ENCODE measurements around the gene ARHGAP24.

ARHGAP24 gene

DNA sequence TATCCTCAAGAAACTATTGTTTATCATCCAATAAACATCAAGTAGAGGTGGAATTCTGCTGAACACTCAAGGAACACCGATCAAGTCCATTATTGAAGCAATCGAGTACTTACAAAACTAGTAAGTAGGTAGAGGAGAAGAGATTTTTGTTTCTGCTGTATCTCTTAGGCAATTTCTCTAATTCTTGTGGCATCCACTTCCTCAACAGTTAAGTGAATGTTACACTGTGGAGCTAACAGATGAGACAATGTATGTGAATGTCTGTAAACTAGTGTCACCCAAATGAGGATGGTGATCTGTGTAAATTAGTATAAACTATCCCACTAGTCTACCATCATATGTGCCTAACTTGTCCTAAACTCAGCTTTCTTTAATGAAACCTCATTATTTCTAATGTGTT is 261.6 kb downstream of the ARHGAP24 start:
- H3K36me3 ChIP-seq (ENCODE audit: control insufficient read depth, insufficient read depth, low read length) = no peaks in the 10 kb centered on the region
- no peak overlapping the region for H3K9ac ChIP-seq (ENCODE audit: low read length)
- H3K4me1 ChIP-seq (ENCODE audit: control insufficient read depth, insufficient read depth, low read length) = no peaks in the 10 kb centered on the region
- H3K27me3 ChIP-seq (ENCODE audit: control insufficient read depth, insufficient read depth, low read length) = no peaks in the 10 kb centered on the region
- no peak overlapping the region for H3K27ac ChIP-seq (ENCODE audit: low read depth, low read length)
- no peak overlapping the region for H3K4me3 ChIP-seq (ENCODE audit: low read length)

- Histone ChIP-seq H3K27ac (ENCODE audit: low read depth, low read length) (no peak overlapping the region), H3K36me3 (ENCODE audit: control insufficient read depth, insufficient read depth, low read length) (no peaks in the 10 kb centered on the region), H3K4me1 (ENCODE audit: control insufficient read depth, insufficient read depth, low read length) (no peaks in the 10 kb centered on the region), H3K9ac (ENCODE audit: low read length) (no peak overlapping the region), H3K4me3 (ENCODE audit: low read length) (no peak overlapping the region), H3K27me3 (ENCODE audit: control insufficient read depth, insufficient read depth, low read length) (no peaks in the 10 kb centered on the region)
Measured at GRCh38 chr4:85737254-85737653, 262.3 kb downstream of the ARHGAP24 start.

GRCh38 chr4:85738721-85739120 is 263.8 kb downstream of the ARHGAP24 start:
- Histone ChIP-seq H3K9ac (ENCODE audit: low read length) (no peak overlapping the region), H3K4me3 (ENCODE audit: low read length) (no peak overlapping the region), H3K4me1 (ENCODE audit: control insufficient read depth, insufficient read depth, low read length) (no peaks in the 10 kb centered on the region), H3K27ac (ENCODE audit: low read depth, low read length) (no peak overlapping the region), H3K36me3 (ENCODE audit: control insufficient read depth, insufficient read depth, low read length) (no peaks in the 10 kb centered on the region), H3K27me3 (ENCODE audit: control insufficient read depth, insufficient read depth, low read length) (no peaks in the 10 kb centered on the region)

DNA sequence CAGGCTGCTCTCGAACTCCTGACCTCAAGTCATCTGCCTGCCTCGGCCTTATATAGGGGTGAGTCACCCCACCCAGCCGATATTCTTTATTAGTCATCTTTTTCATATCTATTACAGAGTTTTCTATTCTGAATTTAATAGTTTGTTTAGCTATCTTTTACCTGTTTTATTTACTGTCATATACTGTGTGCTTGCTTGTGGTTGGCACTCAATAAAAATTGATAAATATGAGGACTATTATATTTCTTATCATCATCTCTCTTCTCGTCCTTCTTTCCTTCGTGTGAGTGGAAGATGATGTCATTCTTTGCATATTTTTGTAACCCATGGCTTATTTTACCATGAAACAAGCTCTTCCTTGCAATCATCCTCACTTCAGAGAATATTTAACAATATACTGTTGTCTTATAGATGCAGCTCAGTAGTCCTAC is 265.5 kb downstream of the ARHGAP24 start:
- Histone ChIP-seq H3K4me3 (ENCODE audit: low read length) (no peak overlapping the region), H3K9ac (ENCODE audit: low read length) (no peak overlapping the region), H3K27me3 (ENCODE audit: control insufficient read depth, insufficient read depth, low read length) (no peaks in the 10 kb centered on the region), H3K36me3 (ENCODE audit: control insufficient read depth, insufficient read depth, low read length) (no peaks in the 10 kb centered on the region), H3K4me1 (ENCODE audit: control insufficient read depth, insufficient read depth, low read length) (no peaks in the 10 kb centered on the region), H3K27ac (ENCODE audit: low read depth, low read length) (no peak overlapping the region)

DNA sequence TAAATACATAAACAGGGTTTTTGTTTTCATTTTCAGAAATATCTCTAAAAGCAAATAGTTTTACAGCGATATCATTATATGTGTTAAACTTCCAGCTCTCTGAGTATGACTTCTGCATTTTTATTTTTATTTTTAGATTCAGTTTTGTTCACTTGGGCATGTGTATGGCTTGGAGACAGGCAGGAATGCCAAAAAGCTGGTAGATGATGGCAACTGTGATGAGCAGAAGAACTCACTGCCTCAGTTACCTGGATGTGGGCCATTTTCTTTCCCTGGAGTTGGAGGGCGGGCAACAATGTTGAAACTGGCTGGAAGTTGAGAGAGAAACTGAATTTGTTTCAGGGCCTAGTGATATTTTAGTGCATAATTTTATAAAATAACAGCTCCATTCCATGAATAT is 266.4 kb downstream of the ARHGAP24 start:
- no peak overlapping the region for H3K4me3 ChIP-seq (ENCODE audit: low read length)
- no peaks in the 10 kb centered on the region for H3K27me3 ChIP-seq (ENCODE audit: control insufficient read depth, insufficient read depth, low read length)
- H3K4me1 ChIP-seq (ENCODE audit: control insufficient read depth, insufficient read depth, low read length) = no peaks in the 10 kb centered on the region
- no peak overlapping the region for H3K27ac ChIP-seq (ENCODE audit: low read depth, low read length)
- H3K36me3 ChIP-seq (ENCODE audit: control insufficient read depth, insufficient read depth, low read length) = no peaks in the 10 kb centered on the region
- H3K9ac ChIP-seq (ENCODE audit: low read length) = no peak overlapping the region

DNA sequence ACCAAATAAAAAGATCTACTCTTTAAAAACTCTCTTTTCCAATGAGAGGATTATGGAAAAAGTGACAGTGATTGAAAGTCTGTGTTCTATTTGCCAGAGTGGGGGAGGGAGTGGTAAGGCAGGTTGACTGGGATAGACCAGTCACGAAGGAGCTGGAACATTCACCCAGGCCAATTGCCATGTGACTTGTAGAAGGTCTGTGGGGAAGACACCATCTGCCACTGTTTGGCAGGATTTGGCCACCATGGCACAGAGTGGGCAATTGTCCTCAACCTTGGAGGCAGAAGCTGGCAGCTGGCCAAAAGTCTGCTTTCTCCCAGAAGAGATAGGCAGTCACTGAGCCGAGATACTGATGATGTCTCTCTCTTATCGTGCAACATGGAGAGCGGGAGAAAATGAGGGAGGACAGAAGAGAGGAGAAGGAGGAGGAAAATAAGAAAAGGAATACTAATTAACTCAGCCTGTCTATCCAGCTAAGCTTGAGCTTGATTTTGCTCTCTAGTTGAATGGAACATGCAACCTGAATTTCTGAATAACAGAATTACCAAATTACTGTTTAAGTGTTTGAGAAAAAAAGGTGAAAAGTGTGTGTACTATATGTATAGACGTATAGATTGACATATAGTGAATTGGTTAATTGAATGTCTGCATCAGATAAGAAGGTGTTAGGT is 267.1 kb downstream of the ARHGAP24 start:
- Histone ChIP-seq H3K4me3 (ENCODE audit: low read length) (no peak overlapping the region), H3K4me1 (ENCODE audit: control insufficient read depth, insufficient read depth, low read length) (no peaks in the 10 kb centered on the region), H3K9ac (ENCODE audit: low read length) (no peak overlapping the region), H3K27ac (ENCODE audit: low read depth, low read length) (no peak overlapping the region), H3K36me3 (ENCODE audit: control insufficient read depth, insufficient read depth, low read length) (no peaks in the 10 kb centered on the region), H3K27me3 (ENCODE audit: control insufficient read depth, insufficient read depth, low read length) (no peaks in the 10 kb centered on the region)

DNA sequence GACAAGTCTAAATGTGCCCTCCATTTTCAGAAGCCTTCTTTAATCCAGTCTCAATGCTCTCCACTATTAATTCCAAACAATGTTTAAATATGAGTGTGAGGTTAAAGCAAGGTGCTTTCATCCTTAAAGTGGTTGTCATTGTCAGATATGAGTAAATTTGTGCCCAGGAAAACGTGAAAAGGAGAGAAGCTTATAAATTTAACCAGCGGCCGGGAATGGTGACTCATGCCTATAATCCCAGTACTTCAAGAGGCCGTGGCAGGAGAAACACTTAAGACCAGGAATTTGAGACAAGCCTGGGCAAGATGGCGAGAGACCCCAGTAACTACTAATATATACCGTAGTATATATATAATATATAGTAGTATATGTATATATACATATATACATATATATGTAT is 270.0 kb downstream of the ARHGAP24 start:
- Histone ChIP-seq H3K9ac (ENCODE audit: low read length) (no peak overlapping the region), H3K27me3 (ENCODE audit: control insufficient read depth, insufficient read depth, low read length) (no peaks in the 10 kb centered on the region), H3K4me1 (ENCODE audit: control insufficient read depth, insufficient read depth, low read length) (no peaks in the 10 kb centered on the region), H3K27ac (ENCODE audit: low read depth, low read length) (no peak overlapping the region), H3K4me3 (ENCODE audit: low read length) (no peak overlapping the region), H3K36me3 (ENCODE audit: control insufficient read depth, insufficient read depth, low read length) (no peaks in the 10 kb centered on the region)

DNA sequence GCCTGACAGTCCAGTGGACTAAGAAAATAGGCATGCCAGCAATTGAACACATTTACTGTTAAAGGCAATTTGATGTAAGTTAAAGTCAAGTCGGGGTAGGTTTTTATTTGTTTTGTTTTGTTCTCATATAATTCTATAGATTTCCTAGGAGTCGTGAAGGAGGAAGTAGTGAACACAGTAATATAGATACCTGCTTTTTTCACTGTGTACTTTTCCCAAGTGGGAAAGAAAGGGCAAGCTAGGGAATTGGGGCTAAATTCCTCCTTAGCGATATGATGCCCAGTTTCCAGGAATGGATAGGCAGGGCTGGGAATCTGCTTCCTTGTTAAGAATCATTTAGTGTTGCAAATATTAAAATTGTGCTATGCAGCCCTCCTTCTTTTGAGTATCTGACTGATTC is 271.0 kb downstream of the ARHGAP24 start:
- Histone ChIP-seq H3K4me1 (ENCODE audit: control insufficient read depth, insufficient read depth, low read length) (no peaks in the 10 kb centered on the region), H3K9ac (ENCODE audit: low read length) (no peak overlapping the region), H3K27me3 (ENCODE audit: control insufficient read depth, insufficient read depth, low read length) (no peaks in the 10 kb centered on the region), H3K36me3 (ENCODE audit: control insufficient read depth, insufficient read depth, low read length) (no peaks in the 10 kb centered on the region), H3K4me3 (ENCODE audit: low read length) (no peak overlapping the region), H3K27ac (ENCODE audit: low read depth, low read length) (no peak overlapping the region)

DNA sequence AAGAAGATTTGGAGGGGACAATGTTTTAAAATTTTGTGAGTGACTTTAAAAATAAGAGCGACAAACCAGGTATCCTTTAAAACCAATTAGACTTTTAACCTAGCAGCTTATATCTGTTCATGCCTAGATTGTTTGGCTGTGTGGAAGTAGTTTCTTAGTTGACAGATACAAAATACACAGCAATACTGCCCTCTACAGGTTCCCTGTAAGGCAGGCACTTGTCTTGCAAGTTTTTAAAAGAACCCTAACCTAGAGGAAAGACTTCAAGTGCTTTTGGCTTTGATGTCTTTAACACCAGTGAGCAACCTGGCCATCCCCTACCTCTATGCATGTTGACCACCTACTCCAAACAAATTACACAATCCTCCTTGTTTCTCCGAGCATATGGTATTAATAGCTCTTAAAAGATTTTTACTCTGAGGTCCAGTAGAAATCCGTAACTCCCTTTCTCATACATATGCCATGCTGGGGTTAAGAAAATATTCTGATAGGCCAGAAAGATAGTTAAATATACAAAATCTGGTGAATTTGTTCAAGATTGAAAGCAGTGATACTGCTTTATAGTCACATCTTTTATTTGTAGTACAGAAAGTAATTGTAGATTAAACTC is 273.0 kb downstream of the ARHGAP24 start:
- Histone ChIP-seq H3K4me1 (ENCODE audit: control insufficient read depth, insufficient read depth, low read length) (no peaks in the 10 kb centered on the region), H3K4me3 (ENCODE audit: low read length) (no peak overlapping the region), H3K27me3 (ENCODE audit: control insufficient read depth, insufficient read depth, low read length) (no peaks in the 10 kb centered on the region), H3K27ac (ENCODE audit: low read depth, low read length) (no peak overlapping the region), H3K9ac (ENCODE audit: low read length) (no peak overlapping the region), H3K36me3 (ENCODE audit: control insufficient read depth, insufficient read depth, low read length) (no peaks in the 10 kb centered on the region)

DNA sequence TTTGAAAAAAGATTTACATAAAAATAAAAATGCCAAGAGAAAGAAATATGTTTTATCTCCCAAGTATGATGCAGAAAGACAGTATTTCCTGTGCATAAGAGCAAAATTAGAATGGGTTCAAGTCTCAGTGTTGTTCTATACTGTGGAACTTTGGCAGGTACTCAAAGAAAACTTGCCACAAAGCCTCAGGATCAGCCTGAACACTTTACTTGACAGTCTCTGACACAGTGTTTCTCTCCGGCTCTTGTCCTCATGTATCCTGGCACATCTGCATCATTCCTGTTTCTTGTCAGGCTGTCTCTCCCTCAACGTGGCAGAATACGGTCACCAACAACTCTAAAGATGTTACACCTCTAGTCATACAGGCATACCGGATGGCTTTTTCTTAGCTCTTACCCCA is 273.7 kb downstream of the ARHGAP24 start:
- no peak overlapping the region for H3K4me3 ChIP-seq (ENCODE audit: low read length)
- H3K4me1 ChIP-seq (ENCODE audit: control insufficient read depth, insufficient read depth, low read length) = no peaks in the 10 kb centered on the region
- H3K27me3 ChIP-seq (ENCODE audit: control insufficient read depth, insufficient read depth, low read length) = no peaks in the 10 kb centered on the region
- H3K27ac ChIP-seq (ENCODE audit: low read depth, low read length) = no peak overlapping the region
- no peak overlapping the region for H3K9ac ChIP-seq (ENCODE audit: low read length)
- no peaks in the 10 kb centered on the region for H3K36me3 ChIP-seq (ENCODE audit: control insufficient read depth, insufficient read depth, low read length)

DNA sequence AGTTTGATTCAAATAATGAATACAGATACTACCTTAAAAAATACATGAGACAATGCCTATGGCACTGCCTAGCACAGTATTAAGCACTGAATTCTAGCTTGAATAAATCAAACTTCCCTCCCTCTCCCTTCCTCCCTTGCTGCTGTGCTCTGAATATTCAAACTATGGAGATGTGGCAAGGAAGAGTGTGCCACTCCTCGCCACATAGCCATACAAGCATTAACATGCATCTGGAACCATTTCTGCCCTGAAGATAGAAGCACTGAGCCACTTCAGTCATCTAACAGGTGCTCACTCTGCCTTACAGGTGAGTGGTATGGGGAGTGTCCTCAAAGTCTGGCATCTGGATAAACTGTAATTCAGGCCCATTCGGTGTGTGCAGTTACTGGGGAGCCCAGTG is 276.9 kb downstream of the ARHGAP24 start:
- Histone ChIP-seq H3K9ac (ENCODE audit: low read length) (no peak overlapping the region), H3K27me3 (ENCODE audit: control insufficient read depth, insufficient read depth, low read length) (no peaks in the 10 kb centered on the region), H3K4me1 (ENCODE audit: control insufficient read depth, insufficient read depth, low read length) (no peaks in the 10 kb centered on the region), H3K27ac (ENCODE audit: low read depth, low read length) (no peak overlapping the region), H3K4me3 (ENCODE audit: low read length) (no peak overlapping the region), H3K36me3 (ENCODE audit: control insufficient read depth, insufficient read depth, low read length) (no peaks in the 10 kb centered on the region)

DNA sequence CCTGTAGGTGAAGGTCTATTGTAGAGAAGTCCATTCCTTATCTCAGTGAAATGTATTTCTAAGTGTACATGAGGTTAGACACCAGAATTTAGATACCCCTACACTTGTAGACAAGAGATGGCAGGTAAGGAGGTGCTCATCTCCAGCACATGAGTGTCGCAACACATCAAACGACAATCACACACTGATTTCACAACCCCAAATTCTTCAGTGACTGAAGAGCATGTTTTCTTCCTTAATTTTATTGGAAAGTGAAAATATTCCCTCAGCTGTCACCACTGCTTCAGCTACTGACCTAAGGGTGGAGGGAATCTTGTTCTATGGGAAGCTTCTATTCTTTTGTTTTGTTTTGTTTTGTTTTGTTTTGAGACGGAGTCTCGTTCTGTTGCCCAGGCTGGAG is 280.3 kb downstream of the ARHGAP24 start:
- H3K27ac ChIP-seq (ENCODE audit: low read depth, low read length) = no peak overlapping the region
- no peak overlapping the region for H3K4me3 ChIP-seq (ENCODE audit: low read length)
- H3K4me1 ChIP-seq (ENCODE audit: control insufficient read depth, insufficient read depth, low read length) = no peaks in the 10 kb centered on the region
- no peak overlapping the region for H3K9ac ChIP-seq (ENCODE audit: low read length)
- no peaks in the 10 kb centered on the region for H3K36me3 ChIP-seq (ENCODE audit: control insufficient read depth, insufficient read depth, low read length)
- no peaks in the 10 kb centered on the region for H3K27me3 ChIP-seq (ENCODE audit: control insufficient read depth, insufficient read depth, low read length)

GRCh38 chr4:85756938-85757337 is 282.0 kb downstream of the ARHGAP24 start:
- Histone ChIP-seq H3K27me3 (ENCODE audit: control insufficient read depth, insufficient read depth, low read length) (no peaks in the 10 kb centered on the region), H3K4me3 (ENCODE audit: low read length) (no peak overlapping the region), H3K9ac (ENCODE audit: low read length) (no peak overlapping the region), H3K36me3 (ENCODE audit: control insufficient read depth, insufficient read depth, low read length) (no peaks in the 10 kb centered on the region), H3K4me1 (ENCODE audit: control insufficient read depth, insufficient read depth, low read length) (peaks cover 3% of the 10 kb centered on the region), H3K27ac (ENCODE audit: low read depth, low read length) (no peak overlapping the region)

Measured in rectal smooth muscle tissue (tissue), 1 donor.